ENCODE data around the gene MACROD1. TPM values are rescaled to one million over a fixed set of nuclear protein-coding genes. Genes with fewer than 3 reads are reported as not detected.

The MACROD1 gene
- total RNA-seq, 2 experiments from 2014 or later = 6.0 to 6.3 TPM

GRCh38 chr11:64084146-64084950, 81.6 kb downstream of the MACROD1 start:
- ChIA-PET CTCF (no interaction called here), POLR2A (no interaction called here)
- Mint-ChIP-seq H3K9me3 (no peaks in the 10 kb centered on the region), H3K4me3 (no peak overlapping the region), H3K27me3 (no peaks in the 10 kb centered on the region), H3K27ac (no peak overlapping the region), H3K36me3 (ENCODE audit: low read depth) (no peaks in the 10 kb centered on the region), H3K4me1 (ENCODE audit: low read depth) (no peaks in the 10 kb centered on the region)
- Histone ChIP-seq H3K4me1 (ENCODE audit: insufficient read depth, low read length) (no peaks in the 10 kb centered on the region), H3K9me3 (ENCODE audit: control insufficient read depth in 1 of 2, insufficient read depth in 1 of 2, low read length in 2 of 2) (no peaks in the 10 kb centered on the region), H3K27ac (ENCODE audit: low read depth in 1 of 2, low read length in 2 of 2) (no peak overlapping the region), H3K27me3 (ENCODE audit: control insufficient read depth in 1 of 2, insufficient read depth in 2 of 2, low read length in 2 of 2) (no peaks in the 10 kb centered on the region), H3K4me3 (ENCODE audit: low read length) (no peak overlapping the region), H3K36me3 (ENCODE audit: insufficient read depth, low read length) (no peaks in the 10 kb centered on the region)
- ATAC-seq (ENCODE audit: poor library complexity) = no peak
- intact Hi-C loops (cut with DNase I, micrococcal nuclease) = no loop called here
- no peak for TF ChIP-seq CTCF (IDR thresholded peaks at IDR 0.05)
- no peak for DNase-seq

GRCh38 chr11:64083398-64084080, 82.4 kb downstream of the MACROD1 start:
- ChIA-PET CTCF (no interaction called here), POLR2A (no interaction called here)
- no peak overlapping the region for H3K27ac ChIP-seq (ENCODE audit: low read depth in 1 of 2, low read length in 2 of 2)
- no peaks in the 10 kb centered on the region for H3K36me3 ChIP-seq (ENCODE audit: insufficient read depth, low read length)
- no peaks in the 10 kb centered on the region for H3K9me3 Mint-ChIP-seq
- H3K9me3 ChIP-seq (ENCODE audit: control insufficient read depth in 1 of 2, insufficient read depth in 1 of 2, low read length in 2 of 2) = no peaks in the 10 kb centered on the region
- H3K27me3 ChIP-seq (ENCODE audit: control insufficient read depth in 1 of 2, insufficient read depth in 2 of 2, low read length in 2 of 2) = no peaks in the 10 kb centered on the region
- DNase-seq (no peak), ATAC-seq (ENCODE audit: poor library complexity) (no peak)
- H3K27me3 Mint-ChIP-seq = no peaks in the 10 kb centered on the region
- intact Hi-C loops (cut with DNase I, micrococcal nuclease) = no loop called here
- no peaks in the 10 kb centered on the region for H3K36me3 Mint-ChIP-seq (ENCODE audit: low read depth)
- H3K4me1 Mint-ChIP-seq (ENCODE audit: low read depth) = no peaks in the 10 kb centered on the region
- H3K4me1 ChIP-seq (ENCODE audit: insufficient read depth, low read length) = no peaks in the 10 kb centered on the region
- no peak overlapping the region for H3K27ac Mint-ChIP-seq
- TF ChIP-seq CTCF (IDR thresholded peaks at IDR 0.05) = no peak
- H3K4me3 ChIP-seq (ENCODE audit: low read length) = no peak overlapping the region
- no peak overlapping the region for H3K4me3 Mint-ChIP-seq

- ATAC-seq (ENCODE audit: poor library complexity) = no peak
- no peaks in the 10 kb centered on the region for H3K27me3 Mint-ChIP-seq
- Histone ChIP-seq H3K4me1 (ENCODE audit: insufficient read depth, low read length) (no peaks in the 10 kb centered on the region), H3K9me3 (ENCODE audit: control insufficient read depth in 1 of 2, insufficient read depth in 1 of 2, low read length in 2 of 2) (no peaks in the 10 kb centered on the region), H3K4me3 (ENCODE audit: low read length) (no peak overlapping the region), H3K27me3 (ENCODE audit: control insufficient read depth in 1 of 2, insufficient read depth in 2 of 2, low read length in 2 of 2) (no peaks in the 10 kb centered on the region), H3K36me3 (ENCODE audit: insufficient read depth, low read length) (no peaks in the 10 kb centered on the region), H3K27ac (ENCODE audit: low read depth in 1 of 2, low read length in 2 of 2) (no peak overlapping the region)
- POLR2A ChIA-PET = no interaction called here
- no peak overlapping the region for H3K27ac Mint-ChIP-seq
- CTCF ChIA-PET = no interaction called here
- intact Hi-C loops (cut with DNase I, micrococcal nuclease) = no loop called here
- no peak for DNase-seq
- TF ChIP-seq CTCF (IDR thresholded peaks at IDR 0.05) = no peak
- H3K9me3 Mint-ChIP-seq = no peaks in the 10 kb centered on the region
- H3K4me1 Mint-ChIP-seq (ENCODE audit: low read depth) = no peaks in the 10 kb centered on the region
- no peak overlapping the region for H3K4me3 Mint-ChIP-seq
- H3K36me3 Mint-ChIP-seq (ENCODE audit: low read depth) = no peaks in the 10 kb centered on the region
Observed at GRCh38 chr11:64081745-64082442, 84.0 kb downstream of the MACROD1 start.
